Panc1 (cell line): ENCODE measurements around the gene OR8D2. TPM values are rescaled to one million over a fixed set of nuclear protein-coding genes. Genes with fewer than 3 reads are reported as not detected.

Experiments used
- ATAC-seq: fragments of 200-7000 bp; cut with Tn5 transposase; 2 replicates; pipeline ENCODE4 v1.9.1; 2020; ENCODE audit warnings: mild to moderate bottlenecking, moderate library complexity
- BruUV-seq: library from RNA; stranded (reverse); fragments of 400-500 nt; replicated peaks from 2 replicates; lab custom pipeline; 2021; lab: Mats Ljungman, UMichigan
- CTCF ChIA-PET: fragments of 300-600 bp; sonication (Branson Sonifier 250); formaldehyde crosslinking; loops from one replicate; lab custom pipeline; 2022; ENCODE audit warnings: antibody characterized with exemption; lab: Charles Lee
- POLR2A ChIA-PET: fragments of 300-600 bp; sonication (Branson Sonifier 250); formaldehyde crosslinking; loops from one replicate; lab custom pipeline; 2022; ENCODE audit warnings: antibody characterized with exemption; lab: Charles Lee
- DNase-seq: peaks from one replicate; pipeline ENCODE4 v3.0.0-alpha.2; 2010; ENCODE audit warnings: low read depth, low spot score
- H3K27ac ChIP-seq: 2 replicates; pipeline ENCODE4 v1.5.1; 2011; ENCODE audit warnings: mild to moderate bottlenecking, low read length, inconsistent platforms
- H3K27me3 ChIP-seq: fragments of 200-500 bp; sonication (Bioruptor generic); 2 replicates; pipeline ENCODE4 v1.6.0; 2014; ENCODE audit warnings: low read length, inconsistent platforms; ENCODE audit not compliant: control insufficient read depth, insufficient read depth
- H3K36me3 ChIP-seq: fragments of 200-500 bp; sonication (Bioruptor generic); 2 replicates; pipeline ENCODE4 v1.5.1; 2014; ENCODE audit warnings: inconsistent platforms, mild to moderate bottlenecking, low read length, moderate library complexity; ENCODE audit not compliant: control insufficient read depth, insufficient read depth
- H3K4me1 ChIP-seq: 2 replicates; pipeline ENCODE4 v1.5.1; 2011; ENCODE audit warnings: inconsistent platforms, mild to moderate bottlenecking, low read length, moderate library complexity; ENCODE audit not compliant: control insufficient read depth, insufficient read depth
- H3K4me3 ChIP-seq, 2 experiments: 2 replicates each; pipeline ENCODE4 v1.5.1; 2011 to 2012; ENCODE audit warnings: low read depth in 2 of 2, low read length in 2 of 2, mild to moderate bottlenecking in 2 of 2, inconsistent platforms in 1 of 2, moderate library complexity in 1 of 2
- H3K9me3 ChIP-seq: fragments of 200-500 bp; sonication (Bioruptor generic); 2 replicates; pipeline ENCODE4 v1.5.1; 2014; ENCODE audit warnings: low read depth, mild to moderate bottlenecking, inconsistent platforms, low read length, moderate library complexity; ENCODE audit not compliant: control insufficient read depth, insufficient read depth
- CTCF ChIP-seq: fragments of 450-650 bp; IDR thresholded peaks from 2 replicates; pipeline ENCODE4 v1.5.1; 2017; ENCODE audit warnings: mild to moderate bottlenecking
- POLR2AphosphoS5 ChIP-seq: IDR thresholded peaks from 2 replicates; pipeline ENCODE4 v1.6.1; 2012; ENCODE audit warnings: mild to moderate bottlenecking, low read depth, low read length, moderate library complexity
- SIN3A ChIP-seq: IDR thresholded peaks from 2 replicates; pipeline ENCODE4 v1.6.1; 2012; ENCODE audit warnings: low read depth, mild to moderate bottlenecking, low read length, moderate library complexity, borderline replicate concordance; ENCODE audit not compliant: insufficient read depth
- TCF7L2 ChIP-seq: IDR thresholded peaks from 2 replicates; pipeline ENCODE4 v1.6.1; 2011; ENCODE audit warnings: mild to moderate bottlenecking, low read depth, low read length, inconsistent platforms
- in situ Hi-C: cut with HindIII; loops from 2 replicates; pipeline ENCODE4 v1.10.0; 2016; ENCODE audit warnings: low sequenced_read_pairs, low pct_unique_long_range_greater_than_20kb
- intact Hi-C: fragments of 100-400 bp; cut with micrococcal nuclease; formaldehyde crosslinking; loops from one replicate; pipeline ENCODE4 v1.10.0; 2022; ENCODE audit not compliant: unreplicated experiment
- total RNA-seq: library from RNA; stranded (reverse); gene quantifications from one replicate; pipeline ENCODE4 v1.2.1, GENCODE V29; 2021; ENCODE audit not compliant: unreplicated experiment
- TF ChIP-seq, protein P1 (sequence below), 2 experiments: IDR thresholded peaks; 2 replicates each; pipeline ENCODE4 v1.6.1; 2011 to 2012; ENCODE audit warnings: low read depth in 2 of 2, control low read depth in 1 of 2, low read length in 1 of 2, mild to moderate bottlenecking in 1 of 2, moderate library complexity in 1 of 2; ENCODE audit not compliant: insufficient read depth in 1 of 2

OR8D2 gene
- total RNA-seq, 1 experiment from 2014 or later = not detected

DNA sequence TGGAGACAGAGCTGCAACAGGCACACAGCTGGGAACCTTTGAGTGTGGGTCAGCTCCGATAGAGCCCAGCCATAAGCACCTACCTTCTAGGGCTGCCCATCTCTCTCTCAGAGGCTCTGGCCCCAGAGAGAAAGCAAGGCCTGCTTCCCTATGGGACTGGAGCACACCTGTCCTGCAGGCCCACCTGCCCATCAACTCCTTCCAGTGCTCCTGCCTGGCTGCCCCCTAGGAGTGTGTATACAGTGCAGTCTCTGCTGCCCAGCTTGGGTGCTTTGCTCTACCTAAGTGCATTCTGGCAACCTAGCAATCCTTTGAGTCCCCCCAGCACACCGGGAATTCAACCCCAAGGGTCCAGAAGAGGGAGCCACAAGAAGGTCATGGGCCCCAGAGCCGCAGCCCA, 42.8 kb downstream of the OR8D2 start:
- BruUV-seq = no TSS peak
- Histone ChIP-seq H3K27ac (no peak overlapping the region), H3K9me3 (no peaks in the 10 kb centered on the region), H3K4me3 (no peak overlapping the region), H3K27me3 (no peaks in the 10 kb centered on the region), H3K36me3 (no peaks in the 10 kb centered on the region), H3K4me1 (no peaks in the 10 kb centered on the region)
- ATAC-seq (no peak), DNase-seq (no peak)
- POLR2A ChIA-PET = no interaction called here
- TF ChIP-seq TCF7L2 (no peak), POLR2AphosphoS5 (no peak), CTCF (no peak), SIN3A (no peak)
- TF ChIP-seq, protein P1, sequence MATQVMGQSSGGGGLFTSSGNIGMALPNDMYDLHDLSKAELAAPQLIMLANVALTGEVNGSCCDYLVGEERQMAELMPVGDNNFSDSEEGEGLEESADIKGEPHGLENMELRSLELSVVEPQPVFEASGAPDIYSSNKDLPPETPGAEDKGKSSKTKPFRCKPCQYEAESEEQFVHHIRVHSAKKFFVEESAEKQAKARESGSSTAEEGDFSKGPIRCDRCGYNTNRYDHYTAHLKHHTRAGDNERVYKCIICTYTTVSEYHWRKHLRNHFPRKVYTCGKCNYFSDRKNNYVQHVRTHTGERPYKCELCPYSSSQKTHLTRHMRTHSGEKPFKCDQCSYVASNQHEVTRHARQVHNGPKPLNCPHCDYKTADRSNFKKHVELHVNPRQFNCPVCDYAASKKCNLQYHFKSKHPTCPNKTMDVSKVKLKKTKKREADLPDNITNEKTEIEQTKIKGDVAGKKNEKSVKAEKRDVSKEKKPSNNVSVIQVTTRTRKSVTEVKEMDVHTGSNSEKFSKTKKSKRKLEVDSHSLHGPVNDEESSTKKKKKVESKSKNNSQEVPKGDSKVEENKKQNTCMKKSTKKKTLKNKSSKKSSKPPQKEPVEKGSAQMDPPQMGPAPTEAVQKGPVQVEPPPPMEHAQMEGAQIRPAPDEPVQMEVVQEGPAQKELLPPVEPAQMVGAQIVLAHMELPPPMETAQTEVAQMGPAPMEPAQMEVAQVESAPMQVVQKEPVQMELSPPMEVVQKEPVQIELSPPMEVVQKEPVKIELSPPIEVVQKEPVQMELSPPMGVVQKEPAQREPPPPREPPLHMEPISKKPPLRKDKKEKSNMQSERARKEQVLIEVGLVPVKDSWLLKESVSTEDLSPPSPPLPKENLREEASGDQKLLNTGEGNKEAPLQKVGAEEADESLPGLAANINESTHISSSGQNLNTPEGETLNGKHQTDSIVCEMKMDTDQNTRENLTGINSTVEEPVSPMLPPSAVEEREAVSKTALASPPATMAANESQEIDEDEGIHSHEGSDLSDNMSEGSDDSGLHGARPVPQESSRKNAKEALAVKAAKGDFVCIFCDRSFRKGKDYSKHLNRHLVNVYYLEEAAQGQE (IDR thresholded peaks at IDR 0.05; ENCODE audit: insufficient read depth in 1 of 2, low read depth in 2 of 2, low read length in 1 of 2) = no peak
- intact Hi-C loops (no loop called here), in situ Hi-C loops (no loop called here)
- CTCF ChIA-PET = no interaction called here

GRCh38 chr11:124276081-124276480, 43.9 kb downstream of the OR8D2 start:
- ChIA-PET POLR2A (no interaction called here), CTCF (no interaction called here)
- intact Hi-C loops (no loop called here), in situ Hi-C loops (no loop called here)
- no peaks in the 10 kb centered on the region for H3K27me3 ChIP-seq
- no peak overlapping the region for H3K27ac ChIP-seq
- H3K4me3 ChIP-seq = no peak overlapping the region
- H3K4me1 ChIP-seq = no peaks in the 10 kb centered on the region
- H3K36me3 ChIP-seq = no peaks in the 10 kb centered on the region
- DNase-seq = no peak
- no peaks in the 10 kb centered on the region for H3K9me3 ChIP-seq
- BruUV-seq = no TSS peak
- TF ChIP-seq, protein P1 (IDR thresholded peaks at IDR 0.05; ENCODE audit: insufficient read depth in 1 of 2, low read depth in 2 of 2, low read length in 1 of 2) = no peak
- TF ChIP-seq POLR2AphosphoS5 (no peak), CTCF (no peak), SIN3A (no peak), TCF7L2 (no peak)
- ATAC-seq = no peak
